NCI-H748 treated with DMSO at 0.1 percent for 48 hours (cell line): ENCODE measurements around the gene NPAS3.

Source experiments
- DNase-seq: peaks from one replicate; lab custom pipeline; 2025; lab: John Stamatoyannopoulos, UW

The NPAS3 gene

GRCh38 chr14:33716921-33717320 is 778.2 kb downstream of the NPAS3 start:
- DNase-seq: no peak

- no peak for DNase-seq
Measured at GRCh38 chr14:33717866-33718265, 779.2 kb downstream of the NPAS3 start.

- DNase-seq: no peak
Measured at GRCh38 chr14:33720284-33720787, 781.7 kb downstream of the NPAS3 start.

GRCh38 chr14:33726685-33727084 is 788.0 kb downstream of the NPAS3 start:
- DNase-seq: no peak

- DNase-seq: no peak
Measured at GRCh38 chr14:33727606-33728005, 788.9 kb downstream of the NPAS3 start.

GRCh38 chr14:33728010-33728498 is 789.4 kb downstream of the NPAS3 start:
- no peak for DNase-seq

GRCh38 chr14:33730156-33730555 is 791.5 kb downstream of the NPAS3 start:
- no peak for DNase-seq

GRCh38 chr14:33732175-33732574 is 793.5 kb downstream of the NPAS3 start:
- DNase-seq: no peak

- DNase-seq: no peak
Measured at GRCh38 chr14:33733310-33733709, 794.6 kb downstream of the NPAS3 start.

GRCh38 chr14:33733721-33734120 is 795.0 kb downstream of the NPAS3 start:
- no peak for DNase-seq

- no peak for DNase-seq
Measured at GRCh38 chr14:33734387-33734786, 795.7 kb downstream of the NPAS3 start.

- no peak for DNase-seq
Measured at GRCh38 chr14:33736299-33736825, 797.7 kb downstream of the NPAS3 start.

GRCh38 chr14:33736979-33737378 is 798.3 kb downstream of the NPAS3 start:
- no peak for DNase-seq

- DNase-seq: no peak
Measured at GRCh38 chr14:33737446-33737845, 798.8 kb downstream of the NPAS3 start.

GRCh38 chr14:33738029-33738428 is 799.4 kb downstream of the NPAS3 start:
- no peak for DNase-seq

- no peak for DNase-seq
Measured at GRCh38 chr14:33738491-33738890, 799.8 kb downstream of the NPAS3 start.

- DNase-seq: no peak
Measured at GRCh38 chr14:33740531-33740930, 801.9 kb downstream of the NPAS3 start.

- DNase-seq: no peak
Measured at GRCh38 chr14:33742166-33742565, 803.5 kb downstream of the NPAS3 start.

GRCh38 chr14:33745163-33745562 is 806.5 kb downstream of the NPAS3 start:
- no peak for DNase-seq

- no peak for DNase-seq
Measured at GRCh38 chr14:33747749-33748148, 809.1 kb downstream of the NPAS3 start.

- no peak for DNase-seq
Measured at GRCh38 chr14:33754261-33754660, 815.6 kb downstream of the NPAS3 start.

GRCh38 chr14:33755358-33755757 is 816.7 kb downstream of the NPAS3 start:
- DNase-seq: no peak

- no peak for DNase-seq
Measured at GRCh38 chr14:33756833-33757232, 818.2 kb downstream of the NPAS3 start.

GRCh38 chr14:33758547-33758946 is 819.9 kb downstream of the NPAS3 start:
- DNase-seq: no peak
